Endothelial cell (in vitro differentiated cells): ENCODE results near the gene MTMR12. TPM values are rescaled to one million over a fixed set of nuclear protein-coding genes. Genes with fewer than 3 reads are reported as not detected.

Experiments
- DNase-seq: peaks from one replicate; pipeline ENCODE4 v3.0.0; 2021; ENCODE audit warnings: low spot score
- H3K27ac Mint-ChIP-seq: one replicate; pipeline ENCODE4 v1.8.0; 2021; ENCODE audit warnings: mixed read lengths, inconsistent platforms; ENCODE audit not compliant: unreplicated experiment
- H3K27me3 Mint-ChIP-seq: one replicate; pipeline ENCODE4 v1.8.0; 2021; ENCODE audit warnings: mild to moderate bottlenecking, moderate library complexity, mixed read lengths, inconsistent platforms; ENCODE audit not compliant: unreplicated experiment
- H3K36me3 Mint-ChIP-seq: one replicate; pipeline ENCODE4 v1.8.0; 2021; ENCODE audit warnings: mild to moderate bottlenecking, low read depth, mixed read lengths, inconsistent platforms; ENCODE audit not compliant: unreplicated experiment
- H3K4me1 Mint-ChIP-seq: one replicate; pipeline ENCODE4 v1.8.0; 2021; ENCODE audit warnings: mild to moderate bottlenecking, mixed read lengths, inconsistent platforms; ENCODE audit not compliant: unreplicated experiment
- H3K4me3 Mint-ChIP-seq: one replicate; pipeline ENCODE4 v1.8.0; 2021; ENCODE audit warnings: mild to moderate bottlenecking, mixed read lengths, inconsistent platforms; ENCODE audit not compliant: unreplicated experiment
- H3K9me3 Mint-ChIP-seq: one replicate; pipeline ENCODE4 v1.8.0; 2021; ENCODE audit warnings: mixed read lengths, inconsistent platforms; ENCODE audit not compliant: unreplicated experiment
- CTCF ChIP-seq: fragments of 200-600 bp; sonication (generic); IDR thresholded peaks from one replicate; pipeline ENCODE4 v1.5.0; 2021; ENCODE audit warnings: antibody characterized with exemption; ENCODE audit not compliant: unreplicated experiment
- long read RNA-seq: library from polyadenylated mRNA; unstranded; transcript quantifications from one replicate; pipeline ENCODE4 v2.0.0, GENCODE V29; 2020; ENCODE audit not compliant: unreplicated experiment
- total RNA-seq: library from RNA; stranded (reverse); fragmentation: NEBNext Ultra II Directional; extraction: Animal tissue kit (Norgen Biotek cat#: 25700); gene quantifications from one replicate; pipeline ENCODE4 v1.2.1, GENCODE V29; 2021; ENCODE audit not compliant: unreplicated experiment

Gene MTMR12
- 39.4 TPM for total RNA-seq
- long read RNA-seq, full-length matches to known transcripts, result 3 of 4 reads
- long read RNA-seq, partial matches to known transcripts, result 0 of 4 reads
- long read RNA-seq, other reads (novel, unspliced or antisense), result 1 of 4 reads

GRCh38 chr5:32312595-32313332, at the start of gene MTMR12:
MTMR12 (minus strand) TSS chr5:32312939; CDS start chr5:32312838, 101 bp downstream.
- Mint-ChIP-seq H3K9me3 (no peaks in the 10 kb centered on the region), H3K4me3 (peak within 1 kb of the TSS; percentile 95), H3K36me3 (peaks cover 6% of the 10 kb centered on the region), H3K27me3 (peaks cover 10% of the 10 kb centered on the region), H3K4me1 (peaks cover 17% of the 10 kb centered on the region), H3K27ac (peak within 1 kb of the TSS; percentile 91)
- no peak for TF ChIP-seq CTCF
- DNase-seq, result peak; percentile 99

GRCh38 chr5:32362527-32362926, 49.8 kb upstream of the MTMR12 start:
- Mint-ChIP-seq H3K36me3 (peaks cover 13% of the 10 kb centered on the region), H3K4me1 (peaks cover 2% of the 10 kb centered on the region), H3K9me3 (no peaks in the 10 kb centered on the region), H3K27me3 (no peaks in the 10 kb centered on the region), H3K4me3 (no peak overlapping the region), H3K27ac (no peak overlapping the region)
- no peak for TF ChIP-seq CTCF
- DNase-seq, result no peak

GRCh38 chr5:32360906-32361305, 48.2 kb upstream of the MTMR12 start:
- peaks cover 13% of the 10 kb centered on the region for H3K36me3 Mint-ChIP-seq
- H3K4me1 Mint-ChIP-seq, result peaks cover 2% of the 10 kb centered on the region
- H3K9me3 Mint-ChIP-seq, result no peaks in the 10 kb centered on the region
- H3K4me3 Mint-ChIP-seq, result no peak overlapping the region
- no peak for TF ChIP-seq CTCF
- peak overlapping the region; percentile 52 for H3K27ac Mint-ChIP-seq
- H3K27me3 Mint-ChIP-seq, result no peaks in the 10 kb centered on the region
- DNase-seq, result no peak

- H3K27ac Mint-ChIP-seq, result no peak overlapping the region
- no peak for TF ChIP-seq CTCF
- no peaks in the 10 kb centered on the region for H3K9me3 Mint-ChIP-seq
- no peaks in the 10 kb centered on the region for H3K27me3 Mint-ChIP-seq
- peaks cover 18% of the 10 kb centered on the region for H3K36me3 Mint-ChIP-seq
- H3K4me3 Mint-ChIP-seq, result no peak overlapping the region
- peaks cover 2% of the 10 kb centered on the region for H3K4me1 Mint-ChIP-seq
- no peak for DNase-seq
Measured at GRCh38 chr5:32358611-32359010, 45.9 kb upstream of the MTMR12 start.

- no peak overlapping the region for H3K4me3 Mint-ChIP-seq
- no peaks in the 10 kb centered on the region for H3K9me3 Mint-ChIP-seq
- TF ChIP-seq CTCF, result no peak
- no peaks in the 10 kb centered on the region for H3K4me1 Mint-ChIP-seq
- peaks cover 13% of the 10 kb centered on the region for H3K36me3 Mint-ChIP-seq
- no peak overlapping the region for H3K27ac Mint-ChIP-seq
- DNase-seq, result no peak
- H3K27me3 Mint-ChIP-seq, result no peaks in the 10 kb centered on the region
Measured at GRCh38 chr5:32357658-32358057, 44.9 kb upstream of the MTMR12 start.
